ENCODE data around the gene PCDHGB1. TPM values are rescaled to one million over a fixed set of nuclear protein-coding genes. Genes with fewer than 3 reads are reported as not detected.

PCDHGB1 gene
- total RNA-seq, 1 experiment from 2014 or later = 0.15 TPM

GRCh38 chr5:141359790-141360426 is 10.0 kb downstream of the PCDHGB1 start, which contains the start of gene PCDHGB2:
Gene PCDHGB2 (plus strand): TSS chr5:141359994. CDS start chr5:141360136, 142 bp downstream.
- RAD21 ChIA-PET (ENCODE audit: low non-redundant PET in 1 of 2, low total read pairs in 2 of 2, uncharacterized antibody in 2 of 2, unreplicated experiment in 2 of 2) = no interaction called here
- intact Hi-C loops (cut with micrococcal nuclease) = loop anchor here (1.0 kb wide), 1 partner anchor 204 kb away; no protein-coding TSS in a partner anchor
- no peaks in the 10 kb centered on the region for H3K9me2 ChIP-seq (ENCODE audit: insufficient read depth)
- no peak within 1 kb of the TSS for H2AFZ ChIP-seq (ENCODE audit: low read depth, low read length, poor library complexity, severe bottlenecking)
- no peaks in the 10 kb centered on the region for H4K20me1 ChIP-seq (ENCODE audit: insufficient read depth)
- no peak within 1 kb of the TSS for H3K4me3 ChIP-seq (replicated peaks in 1 of 2; ENCODE audit: low read depth in 1 of 2, low read length in 2 of 2)
- H3K27me3 ChIP-seq (ENCODE audit: insufficient read depth, low read length) = no peaks in the 10 kb centered on the region
- H3K79me2 ChIP-seq (ENCODE audit: insufficient read depth, low read length) = no peaks in the 10 kb centered on the region
- no TSS peak for BruUV-seq (replicated peaks)
- H3K9ac ChIP-seq (ENCODE audit: low read length) = no peak within 1 kb of the TSS
- POLR2A ChIA-PET = no interaction called here
- no peaks in the 10 kb centered on the region for H3K36me3 ChIP-seq (ENCODE audit: control insufficient read depth in 1 of 2, insufficient read depth in 2 of 2, low read length in 2 of 2)
- peak; percentile 55 for ATAC-seq
- CTCF ChIA-PET = interaction anchor here (0.8 to 1.1 kb wide), 2 partner anchors 53 to 204 kb away, joined by 3 to 6 read pairs; partner anchors contain the start of gene PCDHGA10
- DNase-seq (ENCODE audit: low read depth, low spot score) = peak; percentile 40
- peaks cover 3 to 5% of the 10 kb centered on the region in 2 experiments; a peak in 2 of 4 replicates for H3K9me3 ChIP-seq (ENCODE audit: control insufficient read depth in 1 of 2, insufficient read depth in 1 of 2, low read depth in 1 of 2, low read length in 2 of 2)
- H3K4me2 ChIP-seq (ENCODE audit: low read length) = no peak within 1 kb of the TSS
- TF ChIP-seq SIN3A (IDR thresholded peaks at IDR 0.05; ENCODE audit: low read depth) = no peak
- TF ChIP-seq CTCF (IDR thresholded peaks at IDR 0.05 in 2 of 3, conservative IDR thresholded peaks at IDR 0.05 in 1 of 3; ENCODE audit: borderline replicate concordance in 1 of 3, insufficient read depth in 1 of 3, low read depth in 2 of 3, low read length in 2 of 3) = peak; percentile 41 to 67 (median 48); a peak in 5 of 6 replicates
- TF ChIP-seq RAD21 (IDR thresholded peaks at IDR 0.05; ENCODE audit: low read depth) = peak; percentile 72
- H3K4me1 ChIP-seq (ENCODE audit: control insufficient read depth in 1 of 2, insufficient read depth in 2 of 2, low read length in 2 of 2) = no peaks in the 10 kb centered on the region
- H3K27ac ChIP-seq (ENCODE audit: low read depth, low read length) = no peak within 1 kb of the TSS

GRCh38 chr5:141360685-141361084 is 10.8 kb downstream of the PCDHGB1 start:
- ATAC-seq (no peak), DNase-seq (ENCODE audit: low read depth, low spot score) (no peak)
- no peak overlapping the region for H3K9ac ChIP-seq (ENCODE audit: low read length)
- intact Hi-C loops (cut with micrococcal nuclease) = no loop called here
- CTCF ChIA-PET = interaction anchor here (0.8 to 1.1 kb wide), 2 partner anchors 53 to 203 kb away, joined by 3 to 6 read pairs; partner anchors contain the start of gene PCDHGA10
- H3K9me3 ChIP-seq (ENCODE audit: control insufficient read depth in 1 of 2, insufficient read depth in 1 of 2, low read depth in 1 of 2, low read length in 2 of 2) = peaks cover 5 to 6% of the 10 kb centered on the region in 2 experiments; a peak in 2 of 4 replicates
- H2AFZ ChIP-seq (ENCODE audit: low read depth, low read length, poor library complexity, severe bottlenecking) = no peak overlapping the region
- no peaks in the 10 kb centered on the region for H3K36me3 ChIP-seq (ENCODE audit: control insufficient read depth in 1 of 2, insufficient read depth in 2 of 2, low read length in 2 of 2)
- no peaks in the 10 kb centered on the region for H4K20me1 ChIP-seq (ENCODE audit: insufficient read depth)
- no peaks in the 10 kb centered on the region for H3K9me2 ChIP-seq (ENCODE audit: insufficient read depth)
- POLR2A ChIA-PET = no interaction called here
- H3K27me3 ChIP-seq (ENCODE audit: insufficient read depth, low read length) = no peaks in the 10 kb centered on the region
- no peak overlapping the region for H3K4me3 ChIP-seq (replicated peaks in 1 of 2; ENCODE audit: low read depth in 1 of 2, low read length in 2 of 2)
- RAD21 ChIA-PET (ENCODE audit: low non-redundant PET in 1 of 2, low total read pairs in 2 of 2, uncharacterized antibody in 2 of 2, unreplicated experiment in 2 of 2) = no interaction called here
- H3K27ac ChIP-seq (ENCODE audit: low read depth, low read length) = no peak overlapping the region
- H3K4me2 ChIP-seq (ENCODE audit: low read length) = no peak overlapping the region
- no peaks in the 10 kb centered on the region for H3K79me2 ChIP-seq (ENCODE audit: insufficient read depth, low read length)
- no peaks in the 10 kb centered on the region for H3K4me1 ChIP-seq (ENCODE audit: control insufficient read depth in 1 of 2, insufficient read depth in 2 of 2, low read length in 2 of 2)
- no TSS peak for BruUV-seq (replicated peaks)
- TF ChIP-seq ELF1 (IDR thresholded peaks at IDR 0.05; ENCODE audit: borderline replicate concordance, low read depth) (no peak), REST (IDR thresholded peaks at IDR 0.05; ENCODE audit: low read depth) (no peak), POLR2AphosphoS5 (IDR thresholded peaks at IDR 0.05; ENCODE audit: low read depth, low read length) (no peak), CBX3 (IDR thresholded peaks at IDR 0.05; ENCODE audit: low read depth) (no peak), SRF (IDR thresholded peaks at IDR 0.05; ENCODE audit: low read depth) (no peak), ZNF274 (IDR thresholded peaks at IDR 0.05; ENCODE audit: low read depth, low read length) (no peak), CTCF (IDR thresholded peaks at IDR 0.05 in 2 of 3, conservative IDR thresholded peaks at IDR 0.05 in 1 of 3; ENCODE audit: borderline replicate concordance in 1 of 3, insufficient read depth in 1 of 3, low read depth in 2 of 3, low read length in 2 of 3) (no peak), POLR2A (IDR thresholded peaks at IDR 0.05; ENCODE audit: borderline replicate concordance, extremely low read depth, insufficient read depth, insufficient read length) (no peak)
